A549 treated with GW870086 at 1 μM for 4 hours (cell line): ENCODE measurements around the gene ENTREP3. TPM values are rescaled to one million over a fixed set of nuclear protein-coding genes. Genes with fewer than 3 reads are reported as not detected.

Source experiments
- total RNA-seq: library from RNA; stranded (reverse); fragments of 200-300 nt; extraction: Qiagen RNA extraction; gene quantifications from 5 replicates; pipeline ENCODE4 v1.2.3, GENCODE V29; 2022; ENCODE audit warnings: low read depth

The ENTREP3 gene
- 26.5 to 34.2 TPM (median 33.7 TPM) in 5 replicates for total RNA-seq

GRCh38 chr1:155255243-155256007 lies at the start of gene ENTREP3:
Gene ENTREP3, minus strand, starts transcription at chr1:155255483. Its CDS starts 606 bp downstream, at chr1:155254877.

GRCh38 chr1:155301342-155301841 lies 46.1 kb upstream of the ENTREP3 start, which contains the start of gene PKLR:
Gene PKLR, minus strand, starts transcription at chr1:155301438. Its CDS starts 43 bp downstream, at chr1:155301395.

GRCh38 chr1:155277070-155277901 lies 22.0 kb upstream of the ENTREP3 start, which contains the start of gene HCN3:
Gene HCN3, plus strand, starts transcription at chr1:155277463. Its CDS starts 128 bp downstream, at chr1:155277591.

DNA sequence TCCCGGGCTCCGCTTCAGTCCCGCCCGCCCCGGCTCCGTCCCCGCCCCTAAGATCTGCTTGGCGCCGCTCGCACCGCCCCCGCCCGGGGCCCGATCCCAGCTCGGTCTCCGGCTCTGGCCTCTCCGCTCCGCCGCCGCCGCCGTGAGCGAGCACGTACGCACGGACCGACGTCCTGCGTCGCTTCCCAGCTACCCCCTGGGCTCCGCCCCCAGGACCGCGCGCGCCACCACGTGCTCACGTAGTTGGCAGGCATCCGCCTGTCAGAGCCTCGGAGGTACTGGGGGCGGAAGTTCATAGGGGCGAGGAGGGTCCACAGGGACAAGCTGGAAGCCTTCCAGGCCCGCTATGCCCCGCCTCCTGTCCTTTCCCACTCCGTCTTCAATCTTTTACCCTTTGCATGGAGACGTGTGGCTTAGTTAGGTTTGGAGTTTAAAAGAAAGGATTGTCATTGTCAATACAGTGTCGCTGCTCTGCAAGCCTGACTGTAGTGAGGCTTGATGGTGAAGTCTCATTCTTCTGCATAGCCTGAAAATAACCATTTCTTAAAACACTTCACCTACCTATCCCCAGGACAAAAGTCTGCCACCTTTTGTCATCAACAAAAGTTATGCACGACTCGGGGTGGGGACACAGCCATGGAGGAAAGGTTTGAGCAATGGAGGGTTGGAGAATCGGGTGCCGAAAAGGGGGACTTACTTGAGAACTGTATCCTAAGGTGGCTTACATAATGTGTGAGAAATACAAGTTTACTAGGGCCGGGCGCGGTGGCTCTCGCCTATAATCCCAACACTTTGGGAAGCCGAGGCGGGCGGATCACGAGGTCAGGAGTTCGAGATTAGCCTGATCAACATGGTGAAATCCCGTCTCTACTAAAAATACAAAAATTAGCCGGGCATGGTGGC lies 18.3 kb upstream of the ENTREP3 start, which contains the start of gene CLK2:
CLK2 (minus strand) TSS at position 162 of the 903 bp plus-strand sequence. CDS start 2,527 bp downstream, outside the sequence.

GRCh38 chr1:155261852-155262673 lies 6.8 kb upstream of the ENTREP3 start, which contains the start of gene SCAMP3:
Gene SCAMP3, minus strand, starts transcription at chr1:155262360. Its CDS starts 209 bp downstream, at chr1:155262151.

GRCh38 chr1:155208541-155209311 lies 46.6 kb downstream of the ENTREP3 start, which contains the start of gene MTX1:
Gene MTX1, plus strand, starts transcription at chr1:155208695. Its CDS starts 110 bp downstream, at chr1:155208805.

DNA sequence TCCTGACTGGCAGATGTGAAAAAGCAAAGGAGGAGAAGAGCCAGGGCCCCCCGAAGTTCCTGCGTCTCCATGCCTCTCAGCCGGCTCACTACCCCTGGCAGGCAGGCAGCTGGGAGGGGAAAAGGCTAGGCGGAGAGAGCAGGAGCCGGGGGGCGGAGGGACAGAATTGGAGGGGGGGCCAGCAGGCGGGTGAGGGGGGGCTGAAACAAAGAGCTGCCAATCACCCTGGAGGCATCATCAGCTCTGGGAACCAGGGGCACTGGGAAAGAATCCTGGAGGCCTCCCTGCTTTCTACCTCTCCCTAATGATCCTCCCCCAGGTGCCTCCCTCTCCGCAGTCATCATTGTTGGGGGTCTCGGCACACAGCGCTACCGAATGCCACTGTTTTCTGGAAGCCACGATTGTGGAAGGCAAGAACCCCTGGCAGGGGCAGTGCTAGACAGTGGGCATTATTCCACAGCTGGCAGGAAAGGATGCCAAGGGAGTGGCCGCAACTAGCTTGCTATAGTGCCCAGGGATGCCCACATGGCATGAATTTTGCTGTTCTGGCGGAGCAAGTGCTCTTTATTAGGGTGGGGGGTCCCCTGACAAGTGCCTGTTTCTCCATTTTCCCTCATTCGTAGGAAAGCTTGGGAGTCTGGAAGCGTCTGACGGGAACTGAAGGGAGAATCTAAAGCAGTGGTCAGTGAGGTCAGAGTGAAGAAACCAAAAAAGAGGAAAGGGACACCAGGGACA lies 47.3 kb downstream of the ENTREP3 start, which contains the start of gene THBS3:
THBS3 (minus strand) TSS at position 92 of the 735 bp plus-strand sequence; CDS start at position 71, 21 bp downstream.

Other genes with a start within 250 kb of the ENTREP3 start
- gene DCST2, start 221.7 kb downstream of the ENTREP3 start, total RNA-seq = 0.17 to 0.80 TPM (median 0.29 TPM) in 5 replicates
- not detected in 5 replicates for gene DCST1, start 221.7 kb downstream of the ENTREP3 start, total RNA-seq
- gene ADAM15, start 204.2 kb downstream of the ENTREP3 start, total RNA-seq = 72.3 to 103 TPM (median 97.2 TPM) in 5 replicates
- 12.2 to 13.0 TPM (median 12.4 TPM) in 5 replicates for gene EFNA4, start 191.7 kb downstream of the ENTREP3 start, total RNA-seq
- 6.9 to 11.0 TPM (median 10.3 TPM) in 5 replicates for gene EFNA3, start 176.6 kb downstream of the ENTREP3 start, total RNA-seq
- gene EFNA1, start 127.6 kb downstream of the ENTREP3 start, total RNA-seq = 23.0 to 32.0 TPM (median 28.5 TPM) in 5 replicates
- 30.2 to 37.7 TPM (median 35.4 TPM) in 5 replicates for gene SLC50A1, start 119.6 kb downstream of the ENTREP3 start, total RNA-seq
- 69.8 to 112 TPM (median 98.4 TPM) in 5 replicates for gene DPM3, start 115.0 kb downstream of the ENTREP3 start, total RNA-seq
- gene KRTCAP2, start 82.2 kb downstream of the ENTREP3 start, total RNA-seq = 222 to 262 TPM (median 235 TPM) in 5 replicates
- gene TRIM46, start 81.6 kb downstream of the ENTREP3 start, total RNA-seq = 1.8 to 2.9 TPM (median 2.6 TPM) in 5 replicates
- 6.0 to 10.7 TPM (median 8.4 TPM) in 5 replicates for gene THBS3, start 47.6 kb downstream of the ENTREP3 start, total RNA-seq
- gene MTX1, start 46.8 kb downstream of the ENTREP3 start, total RNA-seq = 65.8 to 81.8 TPM (median 76.1 TPM) in 5 replicates
- 99.5 to 134 TPM (median 118 TPM) in 5 replicates for gene SCAMP3, start 6.9 kb upstream of the ENTREP3 start, total RNA-seq
- gene CLK2, start 18.0 kb upstream of the ENTREP3 start, total RNA-seq = 21.2 to 25.1 TPM (median 23.8 TPM) in 5 replicates
- 3.2 to 6.4 TPM (median 5.2 TPM) in 5 replicates for gene HCN3, start 22.0 kb upstream of the ENTREP3 start, total RNA-seq
- gene PKLR, start 46.0 kb upstream of the ENTREP3 start, total RNA-seq = not detected in 5 replicates
- 155 to 179 TPM (median 165 TPM) in 5 replicates for gene FDPS, start 53.4 kb upstream of the ENTREP3 start, total RNA-seq
- gene RUSC1, start 65.4 kb upstream of the ENTREP3 start, total RNA-seq = 40.2 to 54.7 TPM (median 53.4 TPM) in 5 replicates